Inflammatory macrophage (primary cell): Measurements from ENCODE around the gene USP34.

Experiments
- DNase-seq, 2 donors: peaks; one replicate each; pipeline ENCODE4 v3.0.0-alpha.2; 2020 to 2022

The USP34 gene

GRCh38 chr2:61287254-61287653 is 183.6 kb downstream of the USP34 start:
- no peak for DNase-seq

GRCh38 chr2:61283443-61284160 is 187.3 kb downstream of the USP34 start:
- DNase-seq, result no peak

- DNase-seq, result no peak
Measured at GRCh38 chr2:61282104-61282590, 188.7 kb downstream of the USP34 start.

- no peak for DNase-seq
Measured at GRCh38 chr2:61281321-61281720, 189.6 kb downstream of the USP34 start.

GRCh38 chr2:61277756-61278155 is 193.1 kb downstream of the USP34 start:
- no peak for DNase-seq

- DNase-seq, result no peak
Measured at GRCh38 chr2:61275575-61276184, 195.2 kb downstream of the USP34 start.

- peak in 1 of 2 donors; percentile 14 for DNase-seq
Measured at GRCh38 chr2:61272421-61273070, 198.3 kb downstream of the USP34 start.

- no peak for DNase-seq
Measured at GRCh38 chr2:61268249-61268648, 202.6 kb downstream of the USP34 start.

- DNase-seq, result no peak
Measured at GRCh38 chr2:61266632-61267505, 204.0 kb downstream of the USP34 start.

GRCh38 chr2:61263830-61264229 is 207.1 kb downstream of the USP34 start:
- DNase-seq, result no peak

GRCh38 chr2:61262699-61263098 is 208.2 kb downstream of the USP34 start:
- no peak for DNase-seq

- no peak for DNase-seq
Measured at GRCh38 chr2:61257446-61257845, 213.4 kb downstream of the USP34 start.

- no peak for DNase-seq
Measured at GRCh38 chr2:61255580-61256437, 215.1 kb downstream of the USP34 start.

GRCh38 chr2:61254536-61254935 is 216.4 kb downstream of the USP34 start:
- DNase-seq, result no peak

- DNase-seq, result no peak
Measured at GRCh38 chr2:61253136-61253535, 217.8 kb downstream of the USP34 start.

GRCh38 chr2:61252031-61252430 is 218.9 kb downstream of the USP34 start:
- DNase-seq, result no peak

- no peak for DNase-seq
Measured at GRCh38 chr2:61249521-61250071, 221.3 kb downstream of the USP34 start.

GRCh38 chr2:61247204-61247812 is 223.6 kb downstream of the USP34 start:
- no peak for DNase-seq

GRCh38 chr2:61244694-61245093 is 226.2 kb downstream of the USP34 start:
- DNase-seq, result no peak

GRCh38 chr2:61241266-61241665 is 229.6 kb downstream of the USP34 start:
- no peak for DNase-seq
